ENCODE measurements around the gene CELF5. TPM values are rescaled to one million over a fixed set of nuclear protein-coding genes. Genes with fewer than 3 reads are reported as not detected.

CELF5 gene
- total and polyA plus RNA-seq, 10 of the 15 experiments (the other 5 are each of a cell fraction or from before 2014, with no cell fraction given): 0.01 to 0.04 TPM; not detected in 8

DNA sequence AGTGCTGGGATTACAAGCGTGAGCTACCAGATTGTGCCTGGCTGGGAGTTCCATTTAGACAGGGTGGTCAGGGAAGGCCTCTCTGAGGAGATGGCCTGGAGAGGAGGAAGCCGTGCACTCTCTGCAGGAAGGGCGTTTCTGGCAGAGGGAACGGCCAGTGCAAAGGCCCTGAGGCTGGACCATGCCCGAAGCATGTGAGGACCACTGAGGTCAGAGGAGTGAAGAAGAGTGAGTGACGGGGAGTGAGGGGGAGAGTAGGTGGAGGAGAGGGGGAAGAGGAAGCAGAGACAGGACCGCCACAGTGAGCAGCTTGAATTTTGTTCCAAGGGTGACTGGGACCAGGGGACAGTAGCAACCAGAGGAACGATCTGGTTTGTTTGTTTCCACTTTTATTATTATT, 32.6 kb downstream of the CELF5 start (continued):
- TF ChIP-seq, protein P1, sequence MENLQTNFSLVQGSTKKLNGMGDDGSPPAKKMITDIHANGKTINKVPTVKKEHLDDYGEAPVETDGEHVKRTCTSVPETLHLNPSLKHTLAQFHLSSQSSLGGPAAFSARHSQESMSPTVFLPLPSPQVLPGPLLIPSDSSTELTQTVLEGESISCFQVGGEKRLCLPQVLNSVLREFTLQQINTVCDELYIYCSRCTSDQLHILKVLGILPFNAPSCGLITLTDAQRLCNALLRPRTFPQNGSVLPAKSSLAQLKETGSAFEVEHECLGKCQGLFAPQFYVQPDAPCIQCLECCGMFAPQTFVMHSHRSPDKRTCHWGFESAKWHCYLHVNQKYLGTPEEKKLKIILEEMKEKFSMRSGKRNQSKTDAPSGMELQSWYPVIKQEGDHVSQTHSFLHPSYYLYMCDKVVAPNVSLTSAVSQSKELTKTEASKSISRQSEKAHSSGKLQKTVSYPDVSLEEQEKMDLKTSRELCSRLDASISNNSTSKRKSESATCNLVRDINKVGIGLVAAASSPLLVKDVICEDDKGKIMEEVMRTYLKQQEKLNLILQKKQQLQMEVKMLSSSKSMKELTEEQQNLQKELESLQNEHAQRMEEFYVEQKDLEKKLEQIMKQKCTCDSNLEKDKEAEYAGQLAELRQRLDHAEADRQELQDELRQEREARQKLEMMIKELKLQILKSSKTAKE (IDR thresholded peaks at IDR 0.05; ENCODE audit: low read depth, poor library complexity, severe bottlenecking): no peak
- no peak for TF ChIP-seq CEBPB (IDR thresholded peaks at IDR 0.05; ENCODE audit: borderline replicate concordance in 1 of 2, low read depth in 2 of 2, low read length in 2 of 2)
- TF ChIP-seq MEF2A (IDR thresholded peaks at IDR 0.05; ENCODE audit: insufficient read depth, low read depth, low read length): no peak
- no peak for TF ChIP-seq NR2F1 (conservative IDR thresholded peaks at IDR 0.05)
- no peak for TF ChIP-seq SPI1 (IDR thresholded peaks at IDR 0.05; ENCODE audit: borderline replicate concordance, insufficient read depth, low read depth, low read length)
- TF ChIP-seq, protein P2, sequence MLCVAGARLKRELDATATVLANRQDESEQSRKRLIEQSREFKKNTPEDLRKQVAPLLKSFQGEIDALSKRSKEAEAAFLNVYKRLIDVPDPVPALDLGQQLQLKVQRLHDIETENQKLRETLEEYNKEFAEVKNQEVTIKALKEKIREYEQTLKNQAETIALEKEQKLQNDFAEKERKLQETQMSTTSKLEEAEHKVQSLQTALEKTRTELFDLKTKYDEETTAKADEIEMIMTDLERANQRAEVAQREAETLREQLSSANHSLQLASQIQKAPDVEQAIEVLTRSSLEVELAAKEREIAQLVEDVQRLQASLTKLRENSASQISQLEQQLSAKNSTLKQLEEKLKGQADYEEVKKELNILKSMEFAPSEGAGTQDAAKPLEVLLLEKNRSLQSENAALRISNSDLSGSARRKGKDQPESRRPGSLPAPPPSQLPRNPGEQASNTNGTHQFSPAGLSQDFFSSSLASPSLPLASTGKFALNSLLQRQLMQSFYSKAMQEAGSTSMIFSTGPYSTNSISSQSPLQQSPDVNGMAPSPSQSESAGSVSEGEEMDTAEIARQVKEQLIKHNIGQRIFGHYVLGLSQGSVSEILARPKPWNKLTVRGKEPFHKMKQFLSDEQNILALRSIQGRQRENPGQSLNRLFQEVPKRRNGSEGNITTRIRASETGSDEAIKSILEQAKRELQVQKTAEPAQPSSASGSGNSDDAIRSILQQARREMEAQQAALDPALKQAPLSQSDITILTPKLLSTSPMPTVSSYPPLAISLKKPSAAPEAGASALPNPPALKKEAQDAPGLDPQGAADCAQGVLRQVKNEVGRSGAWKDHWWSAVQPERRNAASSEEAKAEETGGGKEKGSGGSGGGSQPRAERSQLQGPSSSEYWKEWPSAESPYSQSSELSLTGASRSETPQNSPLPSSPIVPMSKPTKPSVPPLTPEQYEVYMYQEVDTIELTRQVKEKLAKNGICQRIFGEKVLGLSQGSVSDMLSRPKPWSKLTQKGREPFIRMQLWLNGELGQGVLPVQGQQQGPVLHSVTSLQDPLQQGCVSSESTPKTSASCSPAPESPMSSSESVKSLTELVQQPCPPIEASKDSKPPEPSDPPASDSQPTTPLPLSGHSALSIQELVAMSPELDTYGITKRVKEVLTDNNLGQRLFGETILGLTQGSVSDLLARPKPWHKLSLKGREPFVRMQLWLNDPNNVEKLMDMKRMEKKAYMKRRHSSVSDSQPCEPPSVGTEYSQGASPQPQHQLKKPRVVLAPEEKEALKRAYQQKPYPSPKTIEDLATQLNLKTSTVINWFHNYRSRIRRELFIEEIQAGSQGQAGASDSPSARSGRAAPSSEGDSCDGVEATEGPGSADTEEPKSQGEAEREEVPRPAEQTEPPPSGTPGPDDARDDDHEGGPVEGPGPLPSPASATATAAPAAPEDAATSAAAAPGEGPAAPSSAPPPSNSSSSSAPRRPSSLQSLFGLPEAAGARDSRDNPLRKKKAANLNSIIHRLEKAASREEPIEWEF (IDR thresholded peaks at IDR 0.05; ENCODE audit: insufficient replicate concordance, low read depth, low read length): no peak
- TF ChIP-seq MYC (IDR thresholded peaks at IDR 0.05; ENCODE audit: insufficient read depth, insufficient read length, insufficient replicate concordance, low read length, severe bottlenecking): no peak
- TF ChIP-seq, protein P3, sequence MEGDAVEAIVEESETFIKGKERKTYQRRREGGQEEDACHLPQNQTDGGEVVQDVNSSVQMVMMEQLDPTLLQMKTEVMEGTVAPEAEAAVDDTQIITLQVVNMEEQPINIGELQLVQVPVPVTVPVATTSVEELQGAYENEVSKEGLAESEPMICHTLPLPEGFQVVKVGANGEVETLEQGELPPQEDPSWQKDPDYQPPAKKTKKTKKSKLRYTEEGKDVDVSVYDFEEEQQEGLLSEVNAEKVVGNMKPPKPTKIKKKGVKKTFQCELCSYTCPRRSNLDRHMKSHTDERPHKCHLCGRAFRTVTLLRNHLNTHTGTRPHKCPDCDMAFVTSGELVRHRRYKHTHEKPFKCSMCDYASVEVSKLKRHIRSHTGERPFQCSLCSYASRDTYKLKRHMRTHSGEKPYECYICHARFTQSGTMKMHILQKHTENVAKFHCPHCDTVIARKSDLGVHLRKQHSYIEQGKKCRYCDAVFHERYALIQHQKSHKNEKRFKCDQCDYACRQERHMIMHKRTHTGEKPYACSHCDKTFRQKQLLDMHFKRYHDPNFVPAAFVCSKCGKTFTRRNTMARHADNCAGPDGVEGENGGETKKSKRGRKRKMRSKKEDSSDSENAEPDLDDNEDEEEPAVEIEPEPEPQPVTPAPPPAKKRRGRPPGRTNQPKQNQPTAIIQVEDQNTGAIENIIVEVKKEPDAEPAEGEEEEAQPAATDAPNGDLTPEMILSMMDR (IDR thresholded peaks at IDR 0.05 in 2 of 3, conservative IDR thresholded peaks at IDR 0.05 in 1 of 3; ENCODE audit: control insufficient read depth in 2 of 3, extremely low read depth in 1 of 3, insufficient read depth in 1 of 3, low read depth in 3 of 3, low read length in 3 of 3): no peak
- no peak for TF ChIP-seq KAT2A (conservative IDR thresholded peaks at IDR 0.05; ENCODE audit: control insufficient read depth, low read depth, low read length)
- no peak for TF ChIP-seq CBX3 (IDR thresholded peaks at IDR 0.05; ENCODE audit: borderline replicate concordance, low read depth)
- TF ChIP-seq ETV6 (conservative IDR thresholded peaks at IDR 0.05 in 1 of 2, IDR thresholded peaks at IDR 0.05 in 1 of 2; ENCODE audit: borderline replicate concordance in 1 of 2, low read depth in 1 of 2): no peak
